DND-41 (cell line): ENCODE results near the gene PPP1R13B.

Source experiments
- ATAC-seq: fragments of 200-7000 bp; cut with Tn5 transposase; 3 replicates; pipeline ENCODE4 v1.9.1; 2021; ENCODE audit warnings: low read depth; ENCODE audit not compliant: insufficient read depth
- DNase-seq: peaks from one replicate; pipeline ENCODE4 v3.0.0-alpha.2; 2020
- H2AFZ ChIP-seq: 2 replicates; pipeline ENCODE4 v1.6.0; 2012; ENCODE audit warnings: low read depth, low read length
- H3K27ac ChIP-seq: 2 replicates; pipeline ENCODE4 v1.5.1; 2012; ENCODE audit warnings: low read length, inconsistent platforms
- H3K27me3 ChIP-seq: fragments of 200-600 bp; sonication (generic); 2 replicates; pipeline ENCODE4 v1.6.0; 2012; ENCODE audit warnings: low read length, mild to moderate bottlenecking, inconsistent platforms; ENCODE audit not compliant: insufficient read depth, poor library complexity
- H3K36me3 ChIP-seq: 2 replicates; pipeline ENCODE4 v1.5.1; 2012; ENCODE audit warnings: low read length, inconsistent platforms; ENCODE audit not compliant: insufficient read depth
- H3K4me1 ChIP-seq: 2 replicates; pipeline ENCODE4 v1.5.1; 2012; ENCODE audit warnings: mild to moderate bottlenecking, low read length; ENCODE audit not compliant: insufficient read depth
- H3K4me2 ChIP-seq: 2 replicates; pipeline ENCODE4 v1.6.0; 2012; ENCODE audit warnings: mild to moderate bottlenecking, moderate library complexity, low read length, inconsistent platforms; ENCODE audit not compliant: insufficient read depth
- H3K4me3 ChIP-seq, 2 experiments: fragments of 200-600 bp in 1 of 2; shearing (Covaris generic) in 1 of 2; 2 replicates each; pipeline ENCODE4 v1.5.1; 2012 to 2016; ENCODE audit warnings: inconsistent platforms in 2 of 2, low read length in 2 of 2, mild to moderate bottlenecking in 2 of 2, low read depth in 1 of 2, moderate library complexity in 1 of 2
- H3K79me2 ChIP-seq: 2 replicates; pipeline ENCODE4 v1.6.0; 2012; ENCODE audit warnings: low read length, inconsistent platforms; ENCODE audit not compliant: insufficient read depth
- H3K9ac ChIP-seq: 2 replicates; pipeline ENCODE4 v1.6.0; 2012; ENCODE audit warnings: low read depth, mild to moderate bottlenecking, inconsistent platforms, low read length, moderate library complexity
- H3K9me3 ChIP-seq: 2 replicates; pipeline ENCODE4 v1.5.1; 2012; ENCODE audit warnings: low read length, moderate library complexity, mild to moderate bottlenecking, inconsistent platforms; ENCODE audit not compliant: insufficient read depth, severe bottlenecking
- H4K20me1 ChIP-seq: 2 replicates; pipeline ENCODE4 v1.6.0; 2012; ENCODE audit warnings: low read length; ENCODE audit not compliant: insufficient read depth
- EZH2 ChIP-seq: IDR thresholded peaks from 3 replicates; pipeline ENCODE4 v1.6.1; 2012; ENCODE audit warnings: borderline replicate concordance, low read depth, mild to moderate bottlenecking, moderate library complexity, low read length, inconsistent platforms; ENCODE audit not compliant: severe bottlenecking
- TF ChIP-seq, protein P1 (sequence below): IDR thresholded peaks from 2 replicates; pipeline ENCODE4 v1.5.1; 2012; ENCODE audit warnings: borderline replicate concordance, low read length, moderate library complexity, mild to moderate bottlenecking; ENCODE audit not compliant: poor library complexity, severe bottlenecking; ENCODE audit errors: extremely low read depth

PPP1R13B gene

DNA sequence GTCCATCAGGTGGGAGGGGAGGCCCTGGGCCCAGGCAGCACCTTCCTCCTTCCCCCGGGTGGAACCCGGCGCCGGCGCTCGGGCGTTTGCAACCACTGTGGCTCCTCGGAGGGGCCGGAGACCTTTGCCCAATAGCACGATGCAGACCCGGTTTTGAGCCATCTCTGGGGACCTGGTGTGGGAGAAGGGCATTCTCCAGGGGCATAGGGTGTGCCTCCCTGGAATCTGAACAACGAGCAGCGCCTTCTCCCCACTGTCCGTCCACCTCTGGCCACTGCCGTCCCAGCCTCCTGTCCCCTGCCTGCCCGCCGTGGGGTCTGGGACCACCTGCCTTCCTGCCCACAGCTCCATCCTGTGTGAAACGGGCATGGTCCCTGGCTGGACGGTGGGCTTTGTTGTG is 119.2 kb downstream of the PPP1R13B start:
- H3K4me1 ChIP-seq: no peaks in the 10 kb centered on the region
- H3K36me3 ChIP-seq: peaks cover 60% of the 10 kb centered on the region
- no peak overlapping the region for H3K4me2 ChIP-seq

DNA sequence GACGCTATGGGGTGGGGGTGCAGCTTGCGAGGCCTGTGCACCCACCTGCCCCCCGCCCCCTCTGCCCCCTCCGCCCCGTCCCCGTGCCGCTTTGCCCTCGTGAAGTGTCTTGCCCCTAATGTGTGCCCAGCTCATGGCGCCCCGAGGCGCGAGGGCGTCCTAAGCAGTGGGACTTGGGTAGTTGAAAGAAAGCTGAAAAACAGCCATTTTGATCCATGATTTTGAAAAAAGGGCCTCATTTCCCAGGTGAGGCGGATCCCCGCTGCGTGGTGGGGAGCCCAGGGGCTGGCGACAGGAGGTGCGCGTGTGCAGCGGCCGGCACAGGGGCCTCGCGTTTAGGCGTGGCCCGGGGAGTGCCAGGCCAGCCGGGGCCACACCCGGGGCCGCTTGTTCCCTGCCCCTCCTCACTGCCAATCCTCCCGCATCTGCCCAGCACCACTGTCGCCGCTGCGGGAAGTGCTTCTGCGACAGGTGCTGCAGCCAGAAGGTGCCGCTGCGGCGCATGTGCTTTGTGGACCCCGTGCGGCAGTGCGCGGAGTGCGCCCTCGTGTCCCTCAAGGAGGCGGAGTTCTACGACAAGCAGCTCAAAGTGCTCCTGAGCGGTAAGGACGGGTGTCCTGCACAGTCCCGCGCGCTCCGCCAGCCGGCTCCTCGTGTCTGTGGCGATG is 119.9 kb downstream of the PPP1R13B start:
- Histone ChIP-seq H3K9ac (no peak overlapping the region), H3K4me1 (no peaks in the 10 kb centered on the region), H2AFZ (no peak overlapping the region), H3K36me3 (peaks cover 54% of the 10 kb centered on the region), H4K20me1 (peaks cover 27% of the 10 kb centered on the region), H3K27me3 (no peaks in the 10 kb centered on the region), H3K79me2 (peaks cover 37% of the 10 kb centered on the region), H3K27ac (no peak overlapping the region), H3K9me3 (no peaks in the 10 kb centered on the region), H3K4me2 (no peak overlapping the region), H3K4me3 (no peak overlapping the region)
- no peak for TF ChIP-seq EZH2
- TF ChIP-seq, protein P1, sequence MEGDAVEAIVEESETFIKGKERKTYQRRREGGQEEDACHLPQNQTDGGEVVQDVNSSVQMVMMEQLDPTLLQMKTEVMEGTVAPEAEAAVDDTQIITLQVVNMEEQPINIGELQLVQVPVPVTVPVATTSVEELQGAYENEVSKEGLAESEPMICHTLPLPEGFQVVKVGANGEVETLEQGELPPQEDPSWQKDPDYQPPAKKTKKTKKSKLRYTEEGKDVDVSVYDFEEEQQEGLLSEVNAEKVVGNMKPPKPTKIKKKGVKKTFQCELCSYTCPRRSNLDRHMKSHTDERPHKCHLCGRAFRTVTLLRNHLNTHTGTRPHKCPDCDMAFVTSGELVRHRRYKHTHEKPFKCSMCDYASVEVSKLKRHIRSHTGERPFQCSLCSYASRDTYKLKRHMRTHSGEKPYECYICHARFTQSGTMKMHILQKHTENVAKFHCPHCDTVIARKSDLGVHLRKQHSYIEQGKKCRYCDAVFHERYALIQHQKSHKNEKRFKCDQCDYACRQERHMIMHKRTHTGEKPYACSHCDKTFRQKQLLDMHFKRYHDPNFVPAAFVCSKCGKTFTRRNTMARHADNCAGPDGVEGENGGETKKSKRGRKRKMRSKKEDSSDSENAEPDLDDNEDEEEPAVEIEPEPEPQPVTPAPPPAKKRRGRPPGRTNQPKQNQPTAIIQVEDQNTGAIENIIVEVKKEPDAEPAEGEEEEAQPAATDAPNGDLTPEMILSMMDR: no peak
- DNase-seq: no peak
- no peak for ATAC-seq

More for the DNA sequence above, 119.2 kb downstream of the PPP1R13B start:
- no peak overlapping the region for H3K4me3 ChIP-seq
- H3K9me3 ChIP-seq: no peaks in the 10 kb centered on the region
- peaks cover 32% of the 10 kb centered on the region for H3K79me2 ChIP-seq
- no peak for DNase-seq
- H2AFZ ChIP-seq: no peak overlapping the region
- TF ChIP-seq, protein P1: no peak
- TF ChIP-seq EZH2: no peak
- peaks cover 22% of the 10 kb centered on the region for H4K20me1 ChIP-seq
- H3K27me3 ChIP-seq: no peaks in the 10 kb centered on the region
- no peak for ATAC-seq
- no peak overlapping the region for H3K27ac ChIP-seq
- H3K9ac ChIP-seq: no peak overlapping the region

DNA sequence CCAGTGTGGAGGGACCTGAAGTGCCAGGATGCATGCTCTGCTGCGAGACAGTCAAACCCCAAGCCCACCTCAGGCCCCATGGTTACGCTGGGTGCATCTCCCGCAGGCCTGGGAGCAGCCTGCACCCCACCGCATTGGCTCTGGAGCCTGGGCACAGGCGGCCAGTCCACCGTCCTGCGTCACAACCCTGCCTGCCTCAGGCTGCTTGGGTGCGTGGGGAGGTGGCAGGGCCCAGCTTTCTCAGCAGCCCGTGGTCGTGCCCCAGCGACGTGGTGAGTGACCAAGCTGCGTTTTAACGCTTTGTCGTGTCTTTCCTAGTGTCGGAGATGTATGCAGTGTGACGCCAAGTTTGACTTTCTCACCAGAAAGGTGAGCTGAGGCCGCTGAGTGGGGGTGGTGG is 120.9 kb downstream of the PPP1R13B start:
- H3K9ac ChIP-seq: no peak overlapping the region
- no peak overlapping the region for H3K4me2 ChIP-seq
- H3K4me3 ChIP-seq: no peak overlapping the region
- H3K27me3 ChIP-seq: no peaks in the 10 kb centered on the region
- peaks cover 44% of the 10 kb centered on the region for H3K79me2 ChIP-seq
- H3K36me3 ChIP-seq: peaks cover 45% of the 10 kb centered on the region
- no peak overlapping the region for H2AFZ ChIP-seq
- no peaks in the 10 kb centered on the region for H3K9me3 ChIP-seq
- H3K27ac ChIP-seq: no peak overlapping the region
- DNase-seq: no peak
- TF ChIP-seq EZH2: no peak
- TF ChIP-seq, protein P1: no peak
- peaks cover 28% of the 10 kb centered on the region for H4K20me1 ChIP-seq
- no peak for ATAC-seq
- no peaks in the 10 kb centered on the region for H3K4me1 ChIP-seq
